GM12872 (cell line): Measurements from ENCODE around the gene LRRC43.

Experiments
- TF ChIP-seq, protein P1 (sequence below): IDR thresholded peaks from 3 replicates; pipeline ENCODE4 v1.5.1; 2011; ENCODE audit warnings: low read depth, mild to moderate bottlenecking, low read length, moderate library complexity; ENCODE audit not compliant: insufficient read depth

Gene LRRC43

DNA sequence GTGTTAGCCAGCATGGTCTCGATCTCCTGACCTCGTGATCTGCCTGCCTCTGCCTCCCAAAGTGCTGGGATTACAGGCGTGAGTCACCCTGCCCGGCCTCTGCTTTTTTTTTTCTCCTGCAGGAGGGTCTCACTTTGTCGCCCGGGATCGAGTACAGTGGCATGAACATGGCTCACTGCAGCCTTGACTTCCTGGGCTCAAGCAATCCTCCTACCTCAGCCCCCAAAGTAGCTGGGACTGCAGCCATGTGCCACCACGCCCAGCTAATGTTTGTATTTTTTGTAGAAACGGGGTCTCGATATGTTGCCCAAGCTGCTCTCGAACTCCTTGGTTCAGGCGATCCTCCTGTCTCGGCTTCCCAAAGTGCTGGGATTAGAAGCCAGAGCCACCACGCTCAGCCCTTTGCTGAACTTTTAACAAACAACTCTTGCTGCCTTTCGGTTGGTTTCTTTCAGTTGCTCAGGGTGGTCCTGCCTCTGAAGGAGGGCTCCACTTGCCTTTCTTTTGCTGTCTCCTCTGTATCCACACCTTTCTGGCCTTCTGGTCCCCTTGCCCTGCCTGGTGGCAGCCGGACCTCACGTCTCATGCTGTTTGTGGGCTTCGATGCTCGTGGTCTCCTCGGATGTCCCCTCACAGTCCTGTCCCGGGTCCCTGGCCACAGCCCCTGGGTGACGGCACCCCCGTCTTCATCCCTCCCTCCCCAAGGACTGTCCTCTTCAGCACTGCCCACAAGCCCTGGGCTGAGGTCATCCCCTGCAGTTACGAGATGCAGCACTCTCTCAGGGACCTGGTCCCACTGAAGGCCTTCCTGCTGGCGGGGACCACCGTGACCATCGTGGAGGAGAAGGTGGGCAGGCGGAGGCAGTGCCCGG, 16.8 kb downstream of the LRRC43 start:
- TF ChIP-seq, protein P1, sequence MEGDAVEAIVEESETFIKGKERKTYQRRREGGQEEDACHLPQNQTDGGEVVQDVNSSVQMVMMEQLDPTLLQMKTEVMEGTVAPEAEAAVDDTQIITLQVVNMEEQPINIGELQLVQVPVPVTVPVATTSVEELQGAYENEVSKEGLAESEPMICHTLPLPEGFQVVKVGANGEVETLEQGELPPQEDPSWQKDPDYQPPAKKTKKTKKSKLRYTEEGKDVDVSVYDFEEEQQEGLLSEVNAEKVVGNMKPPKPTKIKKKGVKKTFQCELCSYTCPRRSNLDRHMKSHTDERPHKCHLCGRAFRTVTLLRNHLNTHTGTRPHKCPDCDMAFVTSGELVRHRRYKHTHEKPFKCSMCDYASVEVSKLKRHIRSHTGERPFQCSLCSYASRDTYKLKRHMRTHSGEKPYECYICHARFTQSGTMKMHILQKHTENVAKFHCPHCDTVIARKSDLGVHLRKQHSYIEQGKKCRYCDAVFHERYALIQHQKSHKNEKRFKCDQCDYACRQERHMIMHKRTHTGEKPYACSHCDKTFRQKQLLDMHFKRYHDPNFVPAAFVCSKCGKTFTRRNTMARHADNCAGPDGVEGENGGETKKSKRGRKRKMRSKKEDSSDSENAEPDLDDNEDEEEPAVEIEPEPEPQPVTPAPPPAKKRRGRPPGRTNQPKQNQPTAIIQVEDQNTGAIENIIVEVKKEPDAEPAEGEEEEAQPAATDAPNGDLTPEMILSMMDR: no peak

DNA sequence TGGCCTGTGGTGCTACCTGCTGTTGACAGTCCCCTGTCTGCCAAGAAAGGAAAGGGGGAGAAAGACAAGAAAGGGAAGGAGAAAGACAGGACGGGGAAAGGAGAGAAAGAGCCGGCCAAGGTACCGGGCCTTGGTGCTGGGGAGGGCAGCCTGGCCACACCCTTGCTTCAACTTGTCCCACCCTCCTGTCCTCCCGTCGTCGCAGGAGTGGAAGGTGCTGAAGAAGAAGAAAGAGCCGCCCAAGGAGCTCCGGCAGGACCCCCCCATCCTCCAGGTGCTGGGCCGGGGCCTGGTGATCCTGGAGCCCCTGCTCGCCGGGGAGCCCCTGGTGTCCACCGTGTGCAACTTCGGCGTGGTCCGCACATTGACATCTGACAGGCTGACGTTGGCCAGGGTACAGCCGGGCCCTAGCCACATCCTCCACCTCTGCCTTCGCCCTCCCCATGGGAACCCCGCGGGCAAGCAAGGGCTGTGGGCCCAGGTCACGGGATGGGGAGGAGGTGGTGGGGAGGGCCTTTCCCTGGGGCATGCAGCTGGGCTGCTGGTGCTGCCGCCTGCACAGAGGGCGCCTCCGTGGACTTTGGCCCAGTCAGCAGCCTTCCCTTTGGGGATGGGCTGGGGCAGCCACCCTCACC, 17.7 kb downstream of the LRRC43 start:
- TF ChIP-seq, protein P1: no peak

DNA sequence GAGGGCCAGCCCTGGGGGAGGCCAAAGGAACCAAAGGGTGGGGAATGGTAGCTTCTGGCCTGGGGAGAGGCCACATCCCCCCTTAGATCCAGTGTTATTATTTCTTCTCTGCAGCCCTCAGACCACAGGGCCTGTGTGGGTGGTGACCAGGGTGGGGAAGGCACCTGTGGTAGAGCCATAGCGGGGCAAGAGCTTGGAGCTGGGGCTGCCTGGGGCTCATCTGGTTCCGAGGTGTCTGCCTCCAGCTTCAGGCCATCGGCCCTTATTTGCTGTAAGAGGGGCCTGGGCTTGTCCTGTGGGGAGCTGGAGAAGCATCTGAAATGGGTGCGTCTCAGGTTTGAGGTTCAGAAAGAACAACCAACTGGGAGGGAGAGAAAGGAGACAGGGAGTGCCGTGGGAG, 18.5 kb downstream of the LRRC43 start:
- TF ChIP-seq, protein P1: no peak

DNA sequence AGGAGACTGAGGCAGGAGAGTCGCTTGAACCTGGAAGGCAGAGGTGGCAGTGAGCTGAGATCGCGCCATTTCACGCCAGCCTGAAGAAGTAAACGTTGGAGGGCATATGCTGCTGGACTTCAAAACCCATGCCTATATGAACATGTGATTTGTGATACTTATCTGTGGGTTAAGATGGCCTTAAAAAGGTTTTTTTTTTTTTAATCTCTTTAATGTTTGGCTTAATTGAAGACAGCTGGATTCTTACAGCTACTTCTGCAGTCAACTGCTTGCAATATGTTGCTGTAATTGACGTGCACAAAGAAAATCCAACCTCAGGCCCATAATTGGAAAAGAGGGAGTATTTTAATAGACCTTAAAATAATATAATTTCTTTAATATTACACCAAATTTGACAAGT, 19.1 kb downstream of the LRRC43 start:
- TF ChIP-seq, protein P1: no peak

DNA sequence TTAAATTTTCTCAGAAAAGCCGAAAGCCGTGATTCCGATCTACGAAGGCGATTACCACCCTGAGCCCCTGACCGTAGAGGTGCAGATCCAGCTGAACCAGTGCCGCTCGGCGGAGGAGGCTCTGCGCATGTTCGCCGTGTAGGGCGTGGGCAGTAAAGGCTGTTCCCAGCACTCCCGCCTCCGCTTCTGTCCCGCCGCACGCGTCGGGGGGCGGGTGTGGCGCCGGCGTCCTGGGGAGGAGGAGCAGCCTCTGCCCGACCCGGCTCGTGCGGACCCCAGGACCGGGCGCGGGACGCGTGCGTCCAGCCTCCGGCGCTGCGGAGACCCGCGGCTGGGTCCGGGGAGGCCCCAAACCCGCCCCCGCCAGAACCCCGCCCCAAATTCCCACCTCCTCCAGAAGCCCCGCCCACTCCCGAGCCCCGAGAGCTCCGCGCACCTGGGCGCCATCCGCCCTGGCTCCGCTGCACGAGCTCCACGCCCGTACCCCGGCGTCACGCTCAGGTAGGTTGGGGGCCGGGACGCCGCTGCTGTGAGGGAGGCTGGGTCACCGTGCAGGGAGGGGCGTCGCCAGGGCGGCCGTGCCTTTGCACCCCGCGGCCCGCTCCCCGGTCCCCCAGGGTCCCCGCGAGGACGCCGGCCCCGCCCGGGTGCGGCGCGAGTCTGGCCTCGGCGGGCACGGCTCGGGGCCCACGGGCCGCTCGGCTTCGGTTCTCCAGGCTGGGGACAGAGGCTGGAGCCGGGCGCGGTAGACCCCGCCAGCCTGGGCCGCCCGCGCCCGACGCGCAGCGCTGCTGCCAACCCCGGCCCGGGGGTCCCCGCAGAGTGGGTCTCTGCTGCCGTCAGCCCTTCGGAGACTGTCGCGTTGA, 20.6 kb downstream of the LRRC43 start, which contains the start of gene B3GNT4:
Gene B3GNT4, plus strand, starts transcription at position 409 of the 866 bp plus-strand sequence. CDS start 910 bp downstream, outside the sequence.
- TF ChIP-seq, protein P1: no peak

DNA sequence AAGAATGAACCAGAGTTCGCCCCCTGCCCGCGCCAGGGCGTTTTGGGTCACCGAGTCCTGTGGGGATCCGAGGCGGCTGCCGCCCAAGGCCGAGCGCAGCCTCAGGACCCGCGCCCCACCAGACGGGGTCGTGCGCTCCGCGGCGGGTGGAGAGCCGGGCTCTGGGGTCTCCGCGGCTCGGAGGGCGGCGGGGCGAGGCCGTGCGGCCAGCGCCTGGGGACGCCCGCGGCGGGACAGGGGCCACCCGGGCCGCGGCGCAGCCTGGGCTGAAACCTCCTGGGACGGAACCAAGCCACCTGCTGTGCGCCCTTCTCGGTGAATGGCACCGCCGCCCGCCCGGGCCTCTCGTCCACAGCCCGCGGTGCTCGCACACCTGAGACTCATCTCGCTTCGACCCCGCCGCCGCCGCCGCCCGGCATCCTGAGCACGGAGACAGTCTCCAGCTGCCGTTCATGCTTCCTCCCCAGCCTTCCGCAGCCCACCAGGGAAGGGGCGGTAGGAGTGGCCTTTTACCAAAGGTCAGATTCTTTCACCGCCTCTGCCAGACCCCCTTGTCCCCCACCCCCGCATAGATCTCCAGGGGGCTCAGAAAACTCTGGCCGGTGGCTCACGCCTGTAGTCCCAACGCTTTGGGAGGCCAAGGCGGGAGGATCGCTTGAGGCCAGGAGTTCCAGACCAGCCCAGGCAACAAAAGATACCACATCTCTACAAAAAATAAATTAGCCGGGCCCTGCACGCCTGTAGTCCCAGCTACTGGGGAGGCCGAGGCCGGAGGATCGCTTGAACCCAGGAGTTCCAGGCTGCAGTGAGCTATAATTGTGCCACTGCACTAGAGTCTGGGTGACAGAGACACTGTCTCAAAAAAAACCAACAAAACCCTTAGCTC, 21.5 kb downstream of the LRRC43 start:
- TF ChIP-seq, protein P1: no peak
